SU-DHL-6 (cell line): ENCODE results near the gene ZNF469.

Experiments
- H2AFZ ChIP-seq: fragments of 200-600 bp; sonication (generic); 2 replicates; pipeline ENCODE4 v1.6.1; 2014; ENCODE audit warnings: low read depth, mild to moderate bottlenecking, moderate library complexity, mixed read lengths, antibody characterized with exemption, low read length; ENCODE audit not compliant: severe bottlenecking
- H3F3A ChIP-seq: fragments of 200-600 bp; shearing (Covaris generic); 2 replicates; pipeline ENCODE4 v1.6.0; 2016; ENCODE audit warnings: antibody characterized with exemption, mild to moderate bottlenecking; ENCODE audit not compliant: insufficient read depth
- H3K27ac ChIP-seq: fragments of 200-600 bp; sonication (generic); 2 replicates; pipeline ENCODE4 v1.5.1; 2016; ENCODE audit warnings: low read depth, mild to moderate bottlenecking, low read length, moderate library complexity, mixed read lengths
- H3K27me3 ChIP-seq: fragments of 200-600 bp; sonication (generic), shearing (Covaris generic); 2 replicates; pipeline ENCODE4 v1.6.0; 2014; ENCODE audit warnings: mild to moderate bottlenecking, low read length
- H3K36me3 ChIP-seq: fragments of 200-600 bp; sonication (generic); 2 replicates; pipeline ENCODE4 v1.6.1; 2014; ENCODE audit warnings: mild to moderate bottlenecking, low read length, mixed read lengths
- H3K4me2 ChIP-seq: fragments of 300-600, 200-600 bp; shearing (Covaris generic), sonication (generic); 2 replicates; pipeline ENCODE4 v1.6.0; 2014; ENCODE audit warnings: low read length, low read depth, mild to moderate bottlenecking; ENCODE audit not compliant: poor library complexity, severe bottlenecking
- H3K4me3 ChIP-seq: fragments of 200-600 bp; sonication (generic); 2 replicates; pipeline ENCODE4 v1.5.1; 2014; ENCODE audit warnings: antibody characterized with exemption, low read length, mild to moderate bottlenecking, mixed read lengths; ENCODE audit not compliant: insufficient read depth, poor library complexity, severe bottlenecking
- H3K79me2 ChIP-seq: fragments of 200-600 bp; sonication (generic); 2 replicates; pipeline ENCODE4 v1.6.1; 2014; ENCODE audit warnings: mild to moderate bottlenecking, low read length, moderate library complexity; ENCODE audit not compliant: insufficient read depth
- H3K9ac ChIP-seq: fragments of 200-600 bp; sonication (generic); 2 replicates; pipeline ENCODE4 v1.7.0; 2014; ENCODE audit warnings: mild to moderate bottlenecking, low read length
- H3K9me2 ChIP-seq: fragments of 200-600 bp; sonication (generic); replicated peaks from 2 replicates; pipeline ENCODE4 v1.6.1; 2014; ENCODE audit warnings: low read length; ENCODE audit not compliant: insufficient read depth
- H3K9me3 ChIP-seq: fragments of 200-600 bp; sonication (generic); 2 replicates; pipeline ENCODE4 v1.6.1; 2014; ENCODE audit warnings: low read length, mixed read lengths; ENCODE audit not compliant: insufficient read depth
- H4K20me1 ChIP-seq: fragments of 200-600 bp; sonication (generic); 2 replicates; pipeline ENCODE4 v1.6.1; 2014; ENCODE audit warnings: low read depth, mild to moderate bottlenecking, antibody characterized with exemption, low read length, moderate library complexity, mixed read lengths
- CTCF ChIP-seq: fragments of 200-600 bp; sonication (generic); IDR thresholded peaks from one replicate; pipeline ENCODE4 v1.5.1; 2017; ENCODE audit warnings: antibody characterized with exemption, mild to moderate bottlenecking, low read length, moderate library complexity; ENCODE audit not compliant: insufficient read depth, poor library complexity, severe bottlenecking
- EZH2phosphoT487 ChIP-seq: fragments of 200-600 bp; sonication (generic), shearing (Covaris generic); conservative IDR thresholded peaks from 2 replicates; pipeline ENCODE4 v1.6.1; 2018; ENCODE audit warnings: mild to moderate bottlenecking, antibody characterized with exemption, low read length, moderate library complexity, mixed read lengths

ZNF469 gene

GRCh38 chr16:88405216-88406060 lies 22.7 kb downstream of the ZNF469 start:
- H3K9me2 ChIP-seq, result no peaks in the 10 kb centered on the region
- no peak overlapping the region for H3K4me3 ChIP-seq
- no peaks in the 10 kb centered on the region for H3K79me2 ChIP-seq
- no peaks in the 10 kb centered on the region for H3K36me3 ChIP-seq
- H3K27ac ChIP-seq, result no peak overlapping the region
- H3F3A ChIP-seq, result no peaks in the 10 kb centered on the region
- H3K4me2 ChIP-seq, result no peak overlapping the region
- TF ChIP-seq EZH2phosphoT487 (no peak), CTCF (no peak)
- no peaks in the 10 kb centered on the region for H3K9me3 ChIP-seq
- H3K9ac ChIP-seq, result no peak overlapping the region
- H2AFZ ChIP-seq, result no peak overlapping the region
- H3K27me3 ChIP-seq, result no peaks in the 10 kb centered on the region
- H4K20me1 ChIP-seq, result no peaks in the 10 kb centered on the region

DNA sequence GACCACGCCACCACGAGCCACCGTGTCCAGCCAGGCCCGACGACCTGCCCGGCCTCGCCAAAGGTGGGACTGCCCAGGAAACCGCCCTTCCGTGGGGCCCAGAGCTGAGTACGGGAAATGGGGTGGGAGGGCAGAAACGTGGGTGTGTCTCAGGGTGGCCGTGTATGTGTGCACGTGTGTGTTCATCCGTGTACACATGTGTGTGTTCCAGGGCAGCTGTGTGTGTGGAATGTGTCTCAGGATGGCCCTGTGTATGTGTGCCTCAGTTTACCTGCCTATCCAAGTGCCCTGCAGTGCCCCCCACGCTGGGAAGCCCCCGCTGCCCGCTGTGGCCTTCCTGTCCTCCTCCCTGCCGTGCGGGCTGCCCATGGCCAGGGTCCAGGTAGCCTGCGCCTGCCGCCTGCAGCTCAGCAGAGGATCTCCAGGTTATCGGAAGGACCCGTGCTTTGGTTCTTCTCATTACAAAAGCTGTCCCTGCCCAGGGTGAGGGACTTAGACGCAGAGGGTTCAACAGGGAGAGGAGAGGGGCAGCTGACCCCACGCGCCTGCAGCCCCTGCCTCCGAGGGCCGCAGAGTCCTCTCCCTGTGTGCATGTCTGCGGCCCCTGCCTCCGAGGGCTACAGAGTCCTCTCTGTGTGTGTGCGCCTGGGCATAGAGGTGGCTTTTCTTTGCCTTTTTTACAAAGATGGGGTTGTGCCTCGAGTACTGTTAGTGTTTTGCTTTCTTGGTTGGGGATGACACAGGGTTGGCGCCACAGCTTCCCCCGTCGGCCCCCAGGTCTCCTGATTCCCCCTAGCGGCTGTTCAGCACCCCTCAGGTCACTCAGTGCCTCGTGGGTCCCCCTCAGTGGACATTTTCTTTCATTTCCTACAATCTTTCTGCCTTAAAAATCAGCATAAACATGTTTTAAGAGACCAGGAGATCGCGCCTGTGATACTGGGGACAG lies 23.6 kb downstream of the ZNF469 start:
- no peak for TF ChIP-seq EZH2phosphoT487
- TF ChIP-seq CTCF, result no peak
- Histone ChIP-seq H3F3A (no peaks in the 10 kb centered on the region), H3K9me3 (no peaks in the 10 kb centered on the region), H3K79me2 (no peaks in the 10 kb centered on the region), H3K9ac (no peak overlapping the region), H3K4me3 (no peak overlapping the region), H4K20me1 (no peaks in the 10 kb centered on the region), H3K27me3 (no peaks in the 10 kb centered on the region), H3K27ac (no peak overlapping the region), H2AFZ (no peak overlapping the region), H3K9me2 (no peaks in the 10 kb centered on the region), H3K4me2 (no peak overlapping the region), H3K36me3 (no peaks in the 10 kb centered on the region)

DNA sequence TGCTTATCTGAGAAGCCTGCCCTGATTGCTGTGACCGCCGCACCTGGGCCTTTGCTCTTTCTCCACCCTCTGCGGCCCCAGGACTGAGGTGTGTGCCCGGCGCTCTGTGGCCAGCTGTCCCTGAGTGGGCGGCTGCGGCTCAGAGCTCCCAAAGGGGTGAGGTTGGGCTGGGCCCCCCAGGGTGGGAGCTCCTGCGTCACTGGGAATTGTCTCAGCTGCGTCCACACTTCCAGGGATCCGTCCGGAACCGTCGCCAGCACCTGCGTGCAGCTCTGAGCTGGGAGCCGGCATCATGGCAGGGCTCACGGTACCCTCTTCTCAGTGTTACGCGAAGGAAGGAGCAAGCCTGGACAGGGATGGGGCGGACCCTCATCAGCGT lies 24.3 kb downstream of the ZNF469 start:
- Histone ChIP-seq H3F3A (no peaks in the 10 kb centered on the region), H3K9ac (no peak overlapping the region), H3K36me3 (no peaks in the 10 kb centered on the region), H3K27me3 (no peaks in the 10 kb centered on the region), H3K9me3 (no peaks in the 10 kb centered on the region), H2AFZ (no peak overlapping the region), H3K4me2 (no peak overlapping the region), H3K4me3 (no peak overlapping the region), H3K27ac (no peak overlapping the region), H3K79me2 (no peaks in the 10 kb centered on the region), H3K9me2 (no peaks in the 10 kb centered on the region), H4K20me1 (no peaks in the 10 kb centered on the region)
- TF ChIP-seq EZH2phosphoT487, result no peak
- TF ChIP-seq CTCF, result no peak
